C4-2B (cell line): ENCODE data around the gene SMAGP.
"Not testable (repeated sequence)": the region's sequence is repeated elsewhere in the genome, so short reads cannot be mapped to it uniquely, and the experiment has no call there.

ENCODE experiments used
- H3K27ac ChIP-seq: fragments of 450-650 bp; 2 replicates; pipeline ENCODE4 v1.5.1; 2017
- ZFX ChIP-seq: fragments of 450-650 bp; IDR thresholded peaks from 2 replicates; pipeline ENCODE4 v1.6.1; 2017
- TF ChIP-seq, protein P1 (sequence below): fragments of 450-650 bp; conservative IDR thresholded peaks from 2 replicates; pipeline ENCODE4 v1.5.1; 2017; ENCODE audit warnings: mild to moderate bottlenecking

The SMAGP gene

DNA sequence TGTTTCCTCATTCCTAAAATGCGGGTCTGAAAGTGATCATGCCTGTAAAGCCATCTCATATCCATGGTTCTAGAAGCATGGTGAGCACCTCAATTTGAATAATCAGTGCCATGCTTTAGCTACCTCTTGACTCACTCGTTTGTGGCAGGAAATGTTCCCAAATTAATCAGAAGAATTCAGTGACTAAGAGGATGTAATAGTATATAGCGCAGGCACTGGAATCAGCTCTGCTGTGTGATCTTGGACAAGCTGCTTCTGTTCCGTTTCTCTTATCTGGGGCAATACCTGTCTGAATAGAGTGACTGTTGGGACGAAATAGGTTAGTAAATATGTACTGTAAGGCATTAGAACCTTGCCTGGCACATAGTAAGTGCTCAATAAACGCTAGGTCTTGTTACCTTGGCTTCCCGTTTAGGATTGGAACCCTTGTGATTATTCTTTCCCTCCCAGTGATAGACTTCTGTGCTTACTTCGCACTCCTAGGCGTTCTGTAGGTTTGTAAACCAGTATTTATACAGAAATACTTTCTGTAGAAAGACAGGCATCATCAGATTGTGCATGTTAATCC lies 820 bp upstream of the SMAGP start:
- TF ChIP-seq ZFX, result no peak
- TF ChIP-seq, protein P1, sequence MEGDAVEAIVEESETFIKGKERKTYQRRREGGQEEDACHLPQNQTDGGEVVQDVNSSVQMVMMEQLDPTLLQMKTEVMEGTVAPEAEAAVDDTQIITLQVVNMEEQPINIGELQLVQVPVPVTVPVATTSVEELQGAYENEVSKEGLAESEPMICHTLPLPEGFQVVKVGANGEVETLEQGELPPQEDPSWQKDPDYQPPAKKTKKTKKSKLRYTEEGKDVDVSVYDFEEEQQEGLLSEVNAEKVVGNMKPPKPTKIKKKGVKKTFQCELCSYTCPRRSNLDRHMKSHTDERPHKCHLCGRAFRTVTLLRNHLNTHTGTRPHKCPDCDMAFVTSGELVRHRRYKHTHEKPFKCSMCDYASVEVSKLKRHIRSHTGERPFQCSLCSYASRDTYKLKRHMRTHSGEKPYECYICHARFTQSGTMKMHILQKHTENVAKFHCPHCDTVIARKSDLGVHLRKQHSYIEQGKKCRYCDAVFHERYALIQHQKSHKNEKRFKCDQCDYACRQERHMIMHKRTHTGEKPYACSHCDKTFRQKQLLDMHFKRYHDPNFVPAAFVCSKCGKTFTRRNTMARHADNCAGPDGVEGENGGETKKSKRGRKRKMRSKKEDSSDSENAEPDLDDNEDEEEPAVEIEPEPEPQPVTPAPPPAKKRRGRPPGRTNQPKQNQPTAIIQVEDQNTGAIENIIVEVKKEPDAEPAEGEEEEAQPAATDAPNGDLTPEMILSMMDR, result no peak

DNA sequence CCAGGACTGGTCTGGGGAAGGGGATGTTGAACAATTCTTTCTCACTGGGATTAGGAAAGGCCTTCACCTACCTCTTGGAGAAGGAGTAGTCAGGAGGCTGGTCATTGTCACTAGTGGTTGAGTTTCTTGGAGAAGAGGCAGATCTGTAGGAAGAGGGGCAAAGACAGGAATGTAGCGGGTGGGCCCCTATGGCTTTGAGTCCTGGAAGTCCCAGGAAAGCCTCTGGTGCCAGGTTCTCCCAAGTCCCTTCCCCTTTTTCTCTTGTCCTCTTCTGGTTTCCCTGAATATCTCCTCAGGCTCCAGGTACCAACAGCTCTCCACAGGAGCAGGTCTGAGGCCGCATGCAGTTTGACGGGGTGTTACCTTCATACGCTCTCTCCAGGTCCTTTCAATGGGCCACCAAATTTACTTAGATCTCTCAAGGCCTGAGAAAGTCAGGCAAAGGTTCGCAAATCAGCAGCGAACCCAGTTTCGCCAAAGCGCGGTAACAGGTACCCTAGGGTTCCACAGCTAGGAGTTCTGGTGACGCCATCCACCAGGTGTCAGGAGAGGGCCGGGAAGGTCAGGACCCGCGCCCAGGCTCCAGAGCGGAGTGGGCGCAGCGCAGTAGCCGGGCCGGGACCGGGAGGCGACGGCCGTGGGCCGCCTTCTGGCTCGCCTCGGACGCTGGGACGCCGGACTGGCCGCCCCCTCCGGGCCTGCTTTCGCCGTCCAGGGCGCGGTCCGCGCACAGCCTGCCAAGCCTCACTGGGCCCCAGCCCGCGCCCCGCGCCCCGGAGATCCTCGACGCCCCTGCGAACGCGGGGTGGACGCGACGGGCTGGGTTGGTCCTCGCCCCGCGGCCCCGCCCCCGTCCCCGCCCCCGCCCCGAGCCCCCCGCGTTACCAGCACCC lies 795 bp downstream of the SMAGP start:
- H3K27ac ChIP-seq, result peak overlapping the region; percentile 81
- TF ChIP-seq, protein P1, result peak; percentile 65
- no peak for TF ChIP-seq ZFX

More for the DNA sequence above, 820 bp upstream of the SMAGP start:
- peak overlapping the region; percentile 81 for H3K27ac ChIP-seq

DNA sequence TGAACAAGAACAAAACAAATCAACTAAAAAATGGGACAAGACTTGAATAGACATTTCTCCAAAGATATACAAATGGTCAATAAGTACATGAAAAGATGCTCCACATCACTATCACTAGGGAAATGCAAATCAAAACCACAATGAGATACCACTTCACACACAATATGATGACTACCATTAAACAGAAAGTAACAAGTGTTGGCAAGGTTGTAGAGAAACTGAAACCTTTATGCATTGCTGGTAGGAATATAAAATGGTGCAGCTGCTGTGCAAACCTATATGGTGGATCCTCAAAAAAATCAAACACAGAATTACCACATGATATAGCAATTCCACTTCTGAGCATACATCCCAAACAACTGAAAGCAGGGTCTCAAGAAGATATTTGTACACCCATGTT lies 5.2 kb downstream of the SMAGP start:
- H3K27ac ChIP-seq, result no peak overlapping the region
- TF ChIP-seq, protein P1, result no peak

DNA sequence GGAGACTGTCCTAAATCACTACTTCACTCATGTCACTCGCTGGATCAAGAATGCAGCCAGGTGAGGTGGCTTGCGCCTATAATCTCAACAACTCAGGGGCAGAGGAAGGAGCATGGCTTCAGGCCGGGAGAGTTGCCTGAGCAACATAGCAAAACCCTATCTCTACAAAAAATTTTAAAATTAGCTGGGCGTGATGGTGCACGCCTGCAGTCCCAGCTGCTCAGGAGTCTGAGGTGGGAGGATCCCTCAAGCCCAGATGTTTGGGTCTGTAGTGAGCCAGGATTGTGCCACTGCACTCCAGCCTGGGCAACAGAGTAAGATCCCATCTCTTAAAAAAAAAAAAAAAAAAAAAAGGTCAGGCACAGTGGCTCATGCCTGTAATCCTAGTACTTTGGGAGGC lies 5.9 kb downstream of the SMAGP start:
- no peak for TF ChIP-seq ZFX
- TF ChIP-seq, protein P1, result no peak
- no peak overlapping the region for H3K27ac ChIP-seq

DNA sequence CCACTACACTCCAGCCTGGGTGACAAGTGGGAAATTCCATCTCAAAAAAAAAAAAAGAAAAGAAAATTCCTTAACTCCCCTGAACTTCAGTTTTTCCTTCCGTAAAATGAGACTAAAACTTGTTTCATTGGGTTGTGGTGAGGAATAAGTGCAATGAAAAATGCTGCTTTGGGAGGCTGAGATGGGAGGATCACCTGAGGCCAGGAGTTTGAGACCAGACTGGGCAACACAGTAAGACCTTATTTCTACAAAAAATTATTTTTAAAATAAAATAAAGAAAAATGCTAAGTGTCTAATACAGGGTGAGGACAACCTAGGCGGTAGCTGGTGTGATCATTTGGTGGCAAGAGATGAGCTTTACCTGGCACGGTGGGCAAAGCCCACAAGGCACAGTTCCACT lies 6.9 kb downstream of the SMAGP start:
- TF ChIP-seq, protein P1, result no peak
- TF ChIP-seq ZFX, result no peak
- H3K27ac ChIP-seq, result no peak overlapping the region

DNA sequence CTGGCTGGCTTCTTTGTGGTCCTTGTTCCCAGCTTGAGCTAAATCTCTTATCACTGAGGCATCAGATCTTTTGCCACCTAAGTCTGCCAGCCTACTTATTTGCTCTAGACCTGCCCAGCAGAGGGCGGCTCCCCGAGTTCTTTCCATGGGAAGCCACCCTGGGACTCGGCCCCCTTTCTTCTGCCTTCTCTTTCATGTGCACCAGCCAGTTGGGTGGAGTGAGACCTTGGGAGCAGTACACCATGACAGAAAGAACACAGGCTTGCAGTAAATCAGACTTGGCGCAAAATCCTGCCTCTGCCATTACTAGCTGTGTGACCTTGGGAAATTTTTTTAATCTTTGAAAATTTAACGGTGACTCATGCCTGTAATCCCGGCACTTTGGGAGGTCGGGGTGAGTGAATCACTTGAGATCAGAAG lies 7.4 kb downstream of the SMAGP start:
- no peak overlapping the region for H3K27ac ChIP-seq
- TF ChIP-seq ZFX, result no peak
- TF ChIP-seq, protein P1, result peak; percentile 43

DNA sequence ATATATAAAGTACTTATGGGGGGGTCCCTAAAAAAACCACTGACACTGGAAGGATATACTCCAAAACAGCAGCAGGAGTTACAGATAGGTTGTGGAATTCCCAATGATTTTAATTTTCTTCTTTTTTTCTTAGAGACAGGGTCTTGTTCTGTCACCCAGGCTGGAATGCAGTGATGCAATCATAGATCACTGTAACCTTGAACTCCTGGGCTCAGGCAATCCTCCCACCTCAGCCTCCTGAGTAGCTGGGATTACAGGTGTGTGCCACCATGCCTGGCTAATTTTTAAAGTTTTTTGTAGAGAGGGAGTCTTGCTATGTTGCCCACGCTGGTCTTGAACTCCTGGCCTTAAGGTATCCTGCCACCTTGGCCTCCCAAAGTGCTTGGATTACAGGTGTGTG lies 10.6 kb downstream of the SMAGP start:
- H3K27ac ChIP-seq, result not testable (repeated sequence)
